C4-2B (cell line): ENCODE data around the gene PPRC1.

Source experiments
- H3K27ac ChIP-seq: fragments of 450-650 bp; 2 replicates; pipeline ENCODE4 v1.5.1; 2017
- ZFX ChIP-seq: fragments of 450-650 bp; IDR thresholded peaks from 2 replicates; pipeline ENCODE4 v1.6.1; 2017
- TF ChIP-seq, protein P1 (sequence below): fragments of 450-650 bp; conservative IDR thresholded peaks from 2 replicates; pipeline ENCODE4 v1.5.1; 2017; ENCODE audit warnings: mild to moderate bottlenecking

Gene PPRC1

GRCh38 chr10:102132563-102133372 is at the start of gene PPRC1:
PPRC1 (plus strand) TSS chr10:102133040; CDS start chr10:102133069, 29 bp downstream.
- TF ChIP-seq, protein P1, sequence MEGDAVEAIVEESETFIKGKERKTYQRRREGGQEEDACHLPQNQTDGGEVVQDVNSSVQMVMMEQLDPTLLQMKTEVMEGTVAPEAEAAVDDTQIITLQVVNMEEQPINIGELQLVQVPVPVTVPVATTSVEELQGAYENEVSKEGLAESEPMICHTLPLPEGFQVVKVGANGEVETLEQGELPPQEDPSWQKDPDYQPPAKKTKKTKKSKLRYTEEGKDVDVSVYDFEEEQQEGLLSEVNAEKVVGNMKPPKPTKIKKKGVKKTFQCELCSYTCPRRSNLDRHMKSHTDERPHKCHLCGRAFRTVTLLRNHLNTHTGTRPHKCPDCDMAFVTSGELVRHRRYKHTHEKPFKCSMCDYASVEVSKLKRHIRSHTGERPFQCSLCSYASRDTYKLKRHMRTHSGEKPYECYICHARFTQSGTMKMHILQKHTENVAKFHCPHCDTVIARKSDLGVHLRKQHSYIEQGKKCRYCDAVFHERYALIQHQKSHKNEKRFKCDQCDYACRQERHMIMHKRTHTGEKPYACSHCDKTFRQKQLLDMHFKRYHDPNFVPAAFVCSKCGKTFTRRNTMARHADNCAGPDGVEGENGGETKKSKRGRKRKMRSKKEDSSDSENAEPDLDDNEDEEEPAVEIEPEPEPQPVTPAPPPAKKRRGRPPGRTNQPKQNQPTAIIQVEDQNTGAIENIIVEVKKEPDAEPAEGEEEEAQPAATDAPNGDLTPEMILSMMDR: peak; percentile 98
- peak; percentile 54; the same call in 1 of the 2 replicates for TF ChIP-seq ZFX
- H3K27ac ChIP-seq: peak within 1 kb of the TSS; percentile 97

DNA sequence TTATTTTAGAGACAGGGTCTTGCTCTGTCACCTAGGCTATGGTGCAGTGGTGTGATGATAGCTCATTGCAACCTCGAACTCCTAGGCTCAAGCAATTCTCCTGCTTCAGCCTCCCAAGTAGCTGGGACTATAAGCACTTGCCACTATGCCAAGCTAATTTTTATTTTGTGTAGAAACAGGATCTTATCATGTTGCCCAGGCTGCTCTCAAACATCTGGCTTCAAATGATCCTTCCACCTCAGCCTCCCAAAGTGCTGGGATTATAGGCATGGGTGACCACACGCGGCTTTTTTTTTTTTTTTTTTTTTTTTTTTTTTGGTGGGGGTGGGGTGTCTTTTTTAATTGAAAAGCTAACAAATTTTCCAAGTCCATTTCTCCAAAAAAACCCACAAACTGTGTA is 49.3 kb upstream of the PPRC1 start:
- no peak overlapping the region for H3K27ac ChIP-seq
- TF ChIP-seq ZFX: no peak
- TF ChIP-seq, protein P1: no peak

- TF ChIP-seq, protein P1: no peak
- no peak for TF ChIP-seq ZFX
- no peak overlapping the region for H3K27ac ChIP-seq
Measured at GRCh38 chr10:102085336-102085735, 47.5 kb upstream of the PPRC1 start.

GRCh38 chr10:102086196-102086595 is 46.6 kb upstream of the PPRC1 start:
- no peak overlapping the region for H3K27ac ChIP-seq
- TF ChIP-seq, protein P1: no peak
- TF ChIP-seq ZFX: no peak

GRCh38 chr10:102090772-102091171 is 42.1 kb upstream of the PPRC1 start:
- TF ChIP-seq, protein P1: no peak
- no peak for TF ChIP-seq ZFX
- no peak overlapping the region for H3K27ac ChIP-seq

DNA sequence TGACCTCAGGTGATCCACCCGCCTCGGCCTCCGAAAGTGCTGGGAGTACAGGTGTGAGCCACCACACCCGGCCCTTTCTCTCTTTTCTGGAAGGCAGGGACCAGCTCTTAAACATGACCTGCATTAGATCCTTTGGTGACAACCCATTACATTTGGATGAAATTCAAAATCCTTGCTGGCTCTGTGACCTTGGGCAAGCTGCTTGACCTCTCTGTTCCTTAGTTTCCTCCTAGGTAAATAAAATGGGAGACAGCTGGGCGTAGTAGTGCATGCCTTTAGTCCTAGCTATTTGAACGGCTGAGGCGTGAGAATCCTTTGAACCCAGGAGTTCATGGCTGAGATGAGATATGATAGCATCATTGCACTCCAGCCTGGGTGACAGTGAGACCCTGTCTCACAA is 36.4 kb upstream of the PPRC1 start:
- no peak overlapping the region for H3K27ac ChIP-seq
- TF ChIP-seq, protein P1: no peak
- no peak for TF ChIP-seq ZFX

GRCh38 chr10:102101152-102101551 is 31.7 kb upstream of the PPRC1 start:
- H3K27ac ChIP-seq: no peak overlapping the region
- TF ChIP-seq, protein P1: no peak
- TF ChIP-seq ZFX: no peak
